IMR-90 (cell line): ENCODE data around the gene BCL2L13. TPM values are rescaled to one million over a fixed set of nuclear protein-coding genes. Genes with fewer than 3 reads are reported as not detected.

ENCODE experiments used
- ATAC-seq: fragments of 200-7000 bp; cut with Tn5 transposase; 2 replicates; pipeline ENCODE4 v1.9.1; 2020; ENCODE audit warnings: low read depth, mild to moderate bottlenecking, moderate library complexity
- BruUV-seq: library from RNA; stranded (reverse); fragments of 400-500 nt; replicated peaks from 2 replicates; lab custom pipeline; 2021; lab: Mats Ljungman, UMichigan
- CTCF ChIA-PET: fragments of 300-600 bp; formaldehyde crosslinking; extraction: SDS; loops from one replicate; lab custom pipeline; 2021; ENCODE audit warnings: antibody characterized with exemption; lab: Yijun Ruan, JAX
- POLR2A ChIA-PET: fragments of 300-600 bp; sonication (Branson Sonifier 250); formaldehyde crosslinking; loops from one replicate; lab custom pipeline; 2022; ENCODE audit warnings: antibody characterized with exemption; ENCODE audit not compliant: unreplicated experiment; lab: Charles Lee
- DNase-seq: peaks from one replicate; pipeline ENCODE4 v3.0.0; 2013
- H2AFZ ChIP-seq: replicated peaks from 2 replicates; pipeline ENCODE3; 2013; ENCODE audit warnings: low read length, mild to moderate bottlenecking; ENCODE audit not compliant: poor library complexity
- H2AK5ac ChIP-seq: 2 replicates; pipeline ENCODE4 v1.6.1; 2013; ENCODE audit warnings: low read depth, low read length, inconsistent platforms
- H2AK9ac ChIP-seq: replicated peaks from 2 replicates; pipeline ENCODE3; 2013; ENCODE audit warnings: mild to moderate bottlenecking, low read depth, low read length, moderate library complexity; ENCODE audit not compliant: poor library complexity
- H2BK120ac ChIP-seq: 2 replicates; pipeline ENCODE4 v1.6.1; 2013; ENCODE audit warnings: low read depth, low read length, inconsistent platforms
- H2BK15ac ChIP-seq: 3 replicates; pipeline ENCODE4 v1.6.1; 2013; ENCODE audit warnings: low read depth, low read length, inconsistent platforms
- H2BK20ac ChIP-seq: 2 replicates; pipeline ENCODE4 v1.6.1; 2013; ENCODE audit warnings: low read depth, mild to moderate bottlenecking, inconsistent platforms, low read length, moderate library complexity
- H2BK5ac ChIP-seq: 2 replicates; pipeline ENCODE4 v1.6.1; 2013; ENCODE audit warnings: mild to moderate bottlenecking, low read depth, low read length, inconsistent platforms; ENCODE audit not compliant: poor library complexity, severe bottlenecking
- H3K14ac ChIP-seq: replicated peaks from 2 replicates; pipeline ENCODE4 v1.6.1; 2013; ENCODE audit warnings: low read depth, low read length, inconsistent platforms
- H3K18ac ChIP-seq: 2 replicates; pipeline ENCODE4 v1.6.1; 2013; ENCODE audit warnings: low read depth, low read length, control low read depth
- H3K23ac ChIP-seq: 2 replicates; pipeline ENCODE4 v1.6.1; 2013; ENCODE audit warnings: low read depth, low read length, inconsistent platforms
- H3K27ac ChIP-seq: 2 replicates; pipeline ENCODE4 v1.5.1; 2013; ENCODE audit warnings: mild to moderate bottlenecking, control low read depth, low read length; ENCODE audit not compliant: insufficient read depth
- H3K27me3 ChIP-seq: 2 replicates; pipeline ENCODE4 v1.6.1; 2013; ENCODE audit warnings: low read length; ENCODE audit not compliant: control insufficient read depth, insufficient read depth
- H3K36me3 ChIP-seq: 2 replicates; pipeline ENCODE4 v1.6.1; 2013; ENCODE audit warnings: low read length, mixed read lengths; ENCODE audit not compliant: control insufficient read depth, insufficient read depth
- H3K4ac ChIP-seq: 2 replicates; pipeline ENCODE4 v1.6.1; 2013; ENCODE audit warnings: low read depth, low read length, inconsistent platforms
- H3K4me1 ChIP-seq: 2 replicates; pipeline ENCODE4 v1.6.1; 2013; ENCODE audit warnings: low read length, mixed read lengths; ENCODE audit not compliant: control insufficient read depth, insufficient read depth
- H3K4me2 ChIP-seq: 2 replicates; pipeline ENCODE4 v1.6.1; 2013; ENCODE audit warnings: low read depth, mild to moderate bottlenecking, control low read depth, low read length, moderate library complexity
- H3K4me3 ChIP-seq: 2 replicates; pipeline ENCODE4 v1.5.1; 2013; ENCODE audit warnings: low read depth, mild to moderate bottlenecking, control low read depth, low read length, moderate library complexity; ENCODE audit not compliant: insufficient read depth
- H3K56ac ChIP-seq: 2 replicates; pipeline ENCODE4 v1.6.1; 2013; ENCODE audit warnings: low read length, inconsistent platforms; ENCODE audit not compliant: insufficient read depth; ENCODE audit errors: extremely low read depth
- H3K79me1 ChIP-seq, 2 experiments: 2 replicates each; pipeline ENCODE4 v1.6.1; 2013; ENCODE audit warnings: low read length in 2 of 2, inconsistent platforms in 1 of 2, low read depth in 1 of 2
- H3K9ac ChIP-seq: 2 replicates; pipeline ENCODE4 v1.6.1; 2013; ENCODE audit warnings: low read depth, low read length, control low read depth
- H3K9me1 ChIP-seq: 2 replicates; pipeline ENCODE4 v1.6.1; 2013; ENCODE audit warnings: low read length, inconsistent platforms; ENCODE audit not compliant: insufficient read depth
- H3K9me3 ChIP-seq: 2 replicates; pipeline ENCODE4 v1.6.1; 2013; ENCODE audit warnings: low read length; ENCODE audit not compliant: control insufficient read depth, insufficient read depth
- H4K20me1 ChIP-seq: 2 replicates; pipeline ENCODE4 v1.6.1; 2013; ENCODE audit warnings: low read length, inconsistent platforms; ENCODE audit not compliant: insufficient read depth
- H4K5ac ChIP-seq: 2 replicates; pipeline ENCODE4 v1.6.1; 2013; ENCODE audit warnings: mild to moderate bottlenecking, low read depth, low read length, control low read depth
- H4K8ac ChIP-seq, 2 experiments: 2 replicates each; pipeline ENCODE4 v1.6.1; 2013; ENCODE audit warnings: low read depth in 2 of 2, low read length in 2 of 2, control low read depth in 1 of 2, inconsistent platforms in 1 of 2
- H4K91ac ChIP-seq: 2 replicates; pipeline ENCODE4 v1.6.1; 2013; ENCODE audit warnings: low read depth, low read length, inconsistent platforms; ENCODE audit not compliant: insufficient read depth
- MAFK ChIP-seq: IDR thresholded peaks from 2 replicates; pipeline ENCODE4 v1.6.1; 2012; ENCODE audit warnings: low read depth, low read length, improper control_type of control experiment
- RAD21 ChIP-seq: IDR thresholded peaks from 2 replicates; pipeline ENCODE4 v1.6.1; 2012; ENCODE audit warnings: low read length, improper control_type of control experiment
- WGBS, 2 experiments: methylation state at CpG; one replicate each; pipeline versions ENCODE4 v1.1.5 to v1.1.7; 2013; ENCODE audit warnings: missing lambda C conversion rate in 2 of 2; ENCODE audit not compliant: insufficient read length in 1 of 2; ENCODE audit errors: extremely low coverage in 2 of 2; 5-methylcytosine and 5-hydroxymethylcytosine counted together
- dilution Hi-C: fragments of 300-500 bp; cut with HindIII; formaldehyde crosslinking; loops from one replicate; pipeline ENCODE4 v1.14.3; 2018; ENCODE audit warnings: low sequenced_read_pairs; ENCODE audit not compliant: unreplicated experiment
- in situ Hi-C: fragments of 300-500 bp; cut with MboI; formaldehyde crosslinking; loops from 3 replicates; pipeline ENCODE4 v1.14.3; 2019; ENCODE audit warnings: low sequenced_read_pairs, inconsistent platforms, mixed read lengths
- intact Hi-C: fragments of 100-400 bp; cut with micrococcal nuclease; formaldehyde crosslinking; loops from 2 replicates; pipeline ENCODE4 v1.10.0; 2022
- polyA plus RNA-seq, 3 experiments: library from polyadenylated mRNA; depleted of rRNA; stranded (reverse); fragments of >200 nt; gene quantifications; 2 replicates each; pipeline ENCODE4 v1.2.3, GENCODE V29; 2012; ENCODE audit warnings: low replicate concordance in 1 of 3
- total RNA-seq: library from RNA; depleted of rRNA; stranded (reverse); fragments of >200 nt; gene quantifications from 2 replicates; pipeline ENCODE4 v1.2.3, GENCODE V29; 2012
- TF ChIP-seq, protein P1 (sequence below): conservative IDR thresholded peaks from 2 replicates; pipeline ENCODE4 v1.5.1; 2012; ENCODE audit warnings: mild to moderate bottlenecking, low read depth, low read length, improper control_type of control experiment

The BCL2L13 gene
- total and polyA plus RNA-seq, 2 of the 4 experiments (the other 2 are of a cell fraction), result 42.6 to 86.7 TPM

DNA sequence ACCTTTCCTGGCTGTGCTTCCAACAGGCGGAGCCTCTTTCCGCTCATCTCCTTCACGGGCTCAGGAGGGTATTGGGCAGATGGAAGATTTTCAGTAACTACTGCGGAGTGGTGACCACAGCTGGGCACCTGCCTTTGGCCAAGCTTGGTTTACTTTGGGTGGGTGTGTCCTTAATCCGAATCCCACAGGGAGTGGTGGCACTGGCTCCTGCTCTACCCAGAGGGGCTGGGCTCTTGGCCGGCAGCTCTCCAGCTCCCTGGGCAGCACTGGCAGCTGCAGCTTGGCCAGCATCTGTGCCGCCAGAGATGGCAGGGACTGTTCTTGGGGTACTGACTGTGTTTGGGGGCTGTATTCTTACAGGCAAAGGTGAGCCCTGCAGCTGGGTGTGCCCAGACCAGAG lies 105.9 kb downstream of the BCL2L13 start:
- in situ Hi-C loops, result no loop called here
- dilution Hi-C loops, result no loop called here

More for the DNA sequence above, 105.9 kb downstream of the BCL2L13 start:
- no TSS peak for BruUV-seq
- Histone ChIP-seq H3K18ac (no peak overlapping the region), H3K4ac (no peak overlapping the region), H2AK9ac (no peak overlapping the region), H2AFZ (no peak overlapping the region), H4K91ac (no peak overlapping the region), H3K9ac (no peak overlapping the region), H3K9me1 (no peaks in the 10 kb centered on the region), H2BK15ac (no peak overlapping the region), H3K79me1 (peaks cover 15 to 18% of the 10 kb centered on the region in 2 experiments; a peak in 3 of 4 replicates), H3K27ac (no peak overlapping the region), H3K14ac (no peak overlapping the region), H3K9me3 (no peaks in the 10 kb centered on the region), H3K36me3 (no peaks in the 10 kb centered on the region; the same call in 1 of the 2 replicates), H3K56ac (no peak overlapping the region), H2BK5ac (no peak overlapping the region), H3K4me3 (no peak overlapping the region), H3K4me2 (no peak overlapping the region), H3K4me1 (peaks cover 5% of the 10 kb centered on the region; the same call in 1 of the 2 replicates), H2BK20ac (no peak overlapping the region), H2BK120ac (no peak overlapping the region), H3K27me3 (no peaks in the 10 kb centered on the region), H4K5ac (no peak overlapping the region), H4K8ac (no peak overlapping the region), H2AK5ac (no peak overlapping the region), H3K23ac (no peak overlapping the region), H4K20me1 (peaks cover 14% of the 10 kb centered on the region)
- no CpG with 5 or more reads among the region's 7 CpGs for WGBS, 2 experiments
- DNase-seq (no peak), ATAC-seq (no peak)
- POLR2A ChIA-PET, result no interaction called here
- intact Hi-C loops, result loop anchor here (5.0 kb wide), 2 partner anchors 187 to 333 kb away; partner anchors contain the start of gene PEX26
- TF ChIP-seq RAD21 (no peak), MAFK (no peak)
- TF ChIP-seq, protein P1, sequence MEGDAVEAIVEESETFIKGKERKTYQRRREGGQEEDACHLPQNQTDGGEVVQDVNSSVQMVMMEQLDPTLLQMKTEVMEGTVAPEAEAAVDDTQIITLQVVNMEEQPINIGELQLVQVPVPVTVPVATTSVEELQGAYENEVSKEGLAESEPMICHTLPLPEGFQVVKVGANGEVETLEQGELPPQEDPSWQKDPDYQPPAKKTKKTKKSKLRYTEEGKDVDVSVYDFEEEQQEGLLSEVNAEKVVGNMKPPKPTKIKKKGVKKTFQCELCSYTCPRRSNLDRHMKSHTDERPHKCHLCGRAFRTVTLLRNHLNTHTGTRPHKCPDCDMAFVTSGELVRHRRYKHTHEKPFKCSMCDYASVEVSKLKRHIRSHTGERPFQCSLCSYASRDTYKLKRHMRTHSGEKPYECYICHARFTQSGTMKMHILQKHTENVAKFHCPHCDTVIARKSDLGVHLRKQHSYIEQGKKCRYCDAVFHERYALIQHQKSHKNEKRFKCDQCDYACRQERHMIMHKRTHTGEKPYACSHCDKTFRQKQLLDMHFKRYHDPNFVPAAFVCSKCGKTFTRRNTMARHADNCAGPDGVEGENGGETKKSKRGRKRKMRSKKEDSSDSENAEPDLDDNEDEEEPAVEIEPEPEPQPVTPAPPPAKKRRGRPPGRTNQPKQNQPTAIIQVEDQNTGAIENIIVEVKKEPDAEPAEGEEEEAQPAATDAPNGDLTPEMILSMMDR, result no peak
- CTCF ChIA-PET, result interaction anchor here (0.9 to 2.2 kb wide), 2 partner anchors 28 to 332 kb away, joined by 3 to 6 read pairs; no protein-coding TSS in a partner anchor
